NT2/D1 (cell line): ENCODE measurements around the gene TAS1R3.

Experiments
- DNase-seq: peaks from one replicate; pipeline ENCODE4 v3.0.0-alpha.2; 2011; ENCODE audit warnings: low read depth, low spot score
- H3K27me3 ChIP-seq: 2 replicates; pipeline ENCODE4 v1.6.0; 2011; ENCODE audit warnings: mild to moderate bottlenecking; ENCODE audit not compliant: insufficient read length, insufficient read depth
- H3K36me3 ChIP-seq: 2 replicates; pipeline ENCODE4 v1.6.1; 2011; ENCODE audit warnings: mild to moderate bottlenecking, low read length, mixed read lengths; ENCODE audit not compliant: insufficient read depth, insufficient read length
- H3K4me1 ChIP-seq: 2 replicates; pipeline ENCODE4 v1.5.1; 2011; ENCODE audit not compliant: insufficient read depth, insufficient read length
- H3K4me3 ChIP-seq: 2 replicates; pipeline ENCODE4 v1.5.1; 2011; ENCODE audit warnings: low read depth; ENCODE audit not compliant: insufficient read length
- H3K9ac ChIP-seq: 2 replicates; pipeline ENCODE4 v1.6.0; 2011; ENCODE audit warnings: low read depth; ENCODE audit not compliant: insufficient read length
- H3K9me3 ChIP-seq: 2 replicates; pipeline ENCODE4 v1.5.1; 2011; ENCODE audit warnings: mild to moderate bottlenecking, low read length; ENCODE audit not compliant: insufficient read depth
- SUZ12 ChIP-seq: IDR thresholded peaks from 2 replicates; pipeline ENCODE4 v1.6.1; 2011; ENCODE audit not compliant: insufficient read length, insufficient read depth; ENCODE audit errors: extremely low read depth
- YY1 ChIP-seq: IDR thresholded peaks from 2 replicates; pipeline ENCODE4 v1.6.1; 2011; ENCODE audit not compliant: insufficient read length, insufficient read depth
- ZNF274 ChIP-seq: IDR thresholded peaks from 2 replicates; pipeline ENCODE4 v1.6.1; 2011; ENCODE audit warnings: mild to moderate bottlenecking, low read depth, low read length

Gene TAS1R3

GRCh38 chr1:1330366-1331067 lies 563 bp upstream of the TAS1R3 start:
- DNase-seq: no peak
- no peaks in the 10 kb centered on the region for H3K27me3 ChIP-seq
- TF ChIP-seq ZNF274 (no peak), YY1 (no peak), SUZ12 (no peak)
- H3K4me1 ChIP-seq: peaks cover 6% of the 10 kb centered on the region
- H3K9ac ChIP-seq: no peak overlapping the region
- no peaks in the 10 kb centered on the region for H3K9me3 ChIP-seq
- no peak overlapping the region for H3K4me3 ChIP-seq
- peaks cover 21% of the 10 kb centered on the region for H3K36me3 ChIP-seq

- no peaks in the 10 kb centered on the region for H3K27me3 ChIP-seq
- no peaks in the 10 kb centered on the region for H3K9me3 ChIP-seq
- H3K9ac ChIP-seq: no peak overlapping the region
- H3K4me3 ChIP-seq: no peak overlapping the region
- no peak for DNase-seq
- TF ChIP-seq YY1: no peak
- no peak for TF ChIP-seq ZNF274
- no peak for TF ChIP-seq SUZ12
- H3K36me3 ChIP-seq: peaks cover 29% of the 10 kb centered on the region
- H3K4me1 ChIP-seq: peaks cover 4% of the 10 kb centered on the region
Measured at GRCh38 chr1:1332031-1332755, 1.1 kb downstream of the TAS1R3 start.

DNA sequence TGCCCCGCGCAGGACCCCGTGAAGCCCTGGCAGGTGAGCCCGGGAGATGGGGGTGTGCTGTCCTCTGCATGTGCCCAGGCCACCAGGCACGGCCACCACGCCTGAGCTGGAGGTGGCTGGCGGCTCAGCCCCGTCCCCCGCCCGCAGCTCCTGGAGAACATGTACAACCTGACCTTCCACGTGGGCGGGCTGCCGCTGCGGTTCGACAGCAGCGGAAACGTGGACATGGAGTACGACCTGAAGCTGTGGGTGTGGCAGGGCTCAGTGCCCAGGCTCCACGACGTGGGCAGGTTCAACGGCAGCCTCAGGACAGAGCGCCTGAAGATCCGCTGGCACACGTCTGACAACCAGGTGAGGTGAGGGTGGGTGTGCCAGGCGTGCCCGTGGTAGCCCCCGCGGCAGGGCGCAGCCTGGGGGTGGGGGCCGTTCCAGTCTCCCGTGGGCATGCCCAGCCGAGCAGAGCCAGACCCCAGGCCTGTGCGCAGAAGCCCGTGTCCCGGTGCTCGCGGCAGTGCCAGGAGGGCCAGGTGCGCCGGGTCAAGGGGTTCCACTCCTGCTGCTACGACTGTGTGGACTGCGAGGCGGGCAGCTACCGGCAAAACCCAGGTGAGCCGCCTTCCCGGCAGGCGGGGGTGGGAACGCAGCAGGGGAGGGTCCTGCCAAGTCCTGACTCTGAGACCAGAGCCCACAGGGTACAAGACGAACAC lies 1.8 kb downstream of the TAS1R3 start:
- Histone ChIP-seq H3K9ac (no peak overlapping the region), H3K36me3 (peaks cover 27% of the 10 kb centered on the region), H3K4me1 (peaks cover 4% of the 10 kb centered on the region), H3K9me3 (no peaks in the 10 kb centered on the region), H3K27me3 (no peaks in the 10 kb centered on the region), H3K4me3 (no peak overlapping the region)
- TF ChIP-seq SUZ12: no peak
- no peak for TF ChIP-seq ZNF274
- no peak for TF ChIP-seq YY1
- DNase-seq: no peak

DNA sequence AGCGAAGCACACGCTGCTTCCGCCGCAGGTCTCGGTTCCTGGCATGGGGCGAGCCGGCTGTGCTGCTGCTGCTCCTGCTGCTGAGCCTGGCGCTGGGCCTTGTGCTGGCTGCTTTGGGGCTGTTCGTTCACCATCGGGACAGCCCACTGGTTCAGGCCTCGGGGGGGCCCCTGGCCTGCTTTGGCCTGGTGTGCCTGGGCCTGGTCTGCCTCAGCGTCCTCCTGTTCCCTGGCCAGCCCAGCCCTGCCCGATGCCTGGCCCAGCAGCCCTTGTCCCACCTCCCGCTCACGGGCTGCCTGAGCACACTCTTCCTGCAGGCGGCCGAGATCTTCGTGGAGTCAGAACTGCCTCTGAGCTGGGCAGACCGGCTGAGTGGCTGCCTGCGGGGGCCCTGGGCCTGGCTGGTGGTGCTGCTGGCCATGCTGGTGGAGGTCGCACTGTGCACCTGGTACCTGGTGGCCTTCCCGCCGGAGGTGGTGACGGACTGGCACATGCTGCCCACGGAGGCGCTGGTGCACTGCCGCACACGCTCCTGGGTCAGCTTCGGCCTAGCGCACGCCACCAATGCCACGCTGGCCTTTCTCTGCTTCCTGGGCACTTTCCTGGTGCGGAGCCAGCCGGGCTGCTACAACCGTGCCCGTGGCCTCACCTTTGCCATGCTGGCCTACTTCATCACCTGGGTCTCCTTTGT lies 2.6 kb downstream of the TAS1R3 start:
- no peak for TF ChIP-seq SUZ12
- TF ChIP-seq ZNF274: no peak
- no peak for TF ChIP-seq YY1
- H3K9me3 ChIP-seq: no peaks in the 10 kb centered on the region
- H3K27me3 ChIP-seq: no peaks in the 10 kb centered on the region
- H3K36me3 ChIP-seq: peaks cover 28% of the 10 kb centered on the region
- H3K4me1 ChIP-seq: peaks cover 4% of the 10 kb centered on the region
- no peak overlapping the region for H3K9ac ChIP-seq
- H3K4me3 ChIP-seq: no peak overlapping the region
- no peak for DNase-seq

DNA sequence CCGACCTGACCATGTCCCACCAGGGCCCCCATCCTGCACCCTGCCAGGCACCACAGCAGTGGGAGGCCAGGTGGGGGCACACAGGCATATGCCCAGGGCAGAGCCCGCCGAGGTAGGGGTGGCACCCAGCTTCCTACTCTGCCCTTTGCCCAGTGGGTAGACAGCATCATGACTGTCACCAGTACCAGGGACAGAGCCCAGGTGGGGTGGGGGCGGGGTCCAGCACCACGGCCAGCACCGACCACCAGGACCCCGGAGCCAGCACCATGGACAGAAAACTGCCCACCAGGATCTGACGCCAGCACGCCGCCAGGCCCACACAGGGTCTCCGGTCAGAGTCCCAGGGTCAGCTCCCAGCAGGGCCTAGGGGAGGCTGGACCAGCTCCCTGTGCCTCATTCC lies 3.8 kb downstream of the TAS1R3 start:
- peaks cover 33% of the 10 kb centered on the region for H3K36me3 ChIP-seq
- no peaks in the 10 kb centered on the region for H3K9me3 ChIP-seq
- no peak overlapping the region for H3K4me3 ChIP-seq
- no peak overlapping the region for H3K9ac ChIP-seq
- H3K27me3 ChIP-seq: no peaks in the 10 kb centered on the region
- no peak for TF ChIP-seq SUZ12
- TF ChIP-seq YY1: no peak
- TF ChIP-seq ZNF274: no peak
- DNase-seq: no peak
- peaks cover 4% of the 10 kb centered on the region for H3K4me1 ChIP-seq

DNA sequence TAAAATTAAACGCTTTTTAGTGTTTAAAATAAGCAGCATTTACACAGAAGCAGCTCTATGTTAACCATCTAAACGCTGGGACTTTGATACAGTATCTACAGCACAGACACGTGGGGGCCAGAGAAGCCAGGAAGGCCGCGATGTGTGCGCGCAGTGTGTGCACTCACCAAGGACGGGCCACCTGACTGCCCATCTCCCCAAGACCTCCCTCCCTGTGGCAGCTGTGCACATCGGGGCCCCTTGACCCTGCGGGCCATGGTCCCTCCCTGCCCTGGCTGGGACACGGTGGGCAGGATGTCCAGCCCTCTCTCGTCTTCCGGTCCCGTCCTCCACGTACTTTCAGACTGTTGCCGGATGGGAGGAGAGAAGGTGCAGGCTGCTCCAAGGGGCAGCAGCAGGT lies 4.2 kb downstream of the TAS1R3 start:
- no peak overlapping the region for H3K9ac ChIP-seq
- no peak for TF ChIP-seq YY1
- TF ChIP-seq ZNF274: no peak
- no peak for TF ChIP-seq SUZ12
- H3K36me3 ChIP-seq: peaks cover 37% of the 10 kb centered on the region

DNA sequence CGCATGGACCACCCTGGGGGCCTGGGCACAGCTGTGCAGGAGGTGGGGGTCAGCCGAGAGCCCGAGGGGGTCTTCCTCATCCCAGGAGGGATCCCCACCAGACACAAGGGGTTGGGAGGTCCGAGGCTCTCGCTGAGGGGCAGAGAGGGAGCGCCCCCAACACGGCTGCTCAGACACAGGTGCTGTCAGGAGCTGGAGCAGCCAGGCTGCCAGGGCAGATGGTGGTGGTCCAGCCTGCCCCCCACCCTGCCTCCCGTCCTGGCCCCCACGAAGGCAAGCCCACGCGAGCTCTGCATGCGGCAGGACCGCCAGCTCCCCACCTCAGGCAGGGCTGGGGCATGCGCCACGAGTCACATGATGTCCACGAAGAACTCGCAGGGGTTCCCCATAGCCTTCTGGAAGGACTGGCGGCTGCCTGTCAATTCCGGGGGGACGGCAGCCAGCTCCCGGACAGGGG lies 4.7 kb downstream of the TAS1R3 start:
- H3K9ac ChIP-seq: no peak overlapping the region
- TF ChIP-seq YY1 (no peak), ZNF274 (no peak), SUZ12 (no peak)
- DNase-seq: no peak
- H3K9me3 ChIP-seq: no peaks in the 10 kb centered on the region
- peaks cover 43% of the 10 kb centered on the region for H3K36me3 ChIP-seq
- no peak overlapping the region for H3K4me3 ChIP-seq
- no peaks in the 10 kb centered on the region for H3K4me1 ChIP-seq
- no peaks in the 10 kb centered on the region for H3K27me3 ChIP-seq

More for the DNA sequence above, 4.2 kb downstream of the TAS1R3 start:
- Histone ChIP-seq H3K4me3 (no peak overlapping the region), H3K9me3 (no peaks in the 10 kb centered on the region), H3K4me1 (peaks cover 1% of the 10 kb centered on the region), H3K27me3 (no peaks in the 10 kb centered on the region)
- DNase-seq: no peak
